HG02840 (cell line): ENCODE results near the gene ZHX3.

Experiments used
- ATAC-seq: cut with Tn5 transposase; IDR thresholded peaks from one replicate; pipeline ENCODE4 v1.9.1; 2021; ENCODE audit warnings: mild to moderate bottlenecking, moderate library complexity, moderate number of reproducible peaks; ENCODE audit not compliant: unreplicated experiment, low FRiP score

ZHX3 gene

DNA sequence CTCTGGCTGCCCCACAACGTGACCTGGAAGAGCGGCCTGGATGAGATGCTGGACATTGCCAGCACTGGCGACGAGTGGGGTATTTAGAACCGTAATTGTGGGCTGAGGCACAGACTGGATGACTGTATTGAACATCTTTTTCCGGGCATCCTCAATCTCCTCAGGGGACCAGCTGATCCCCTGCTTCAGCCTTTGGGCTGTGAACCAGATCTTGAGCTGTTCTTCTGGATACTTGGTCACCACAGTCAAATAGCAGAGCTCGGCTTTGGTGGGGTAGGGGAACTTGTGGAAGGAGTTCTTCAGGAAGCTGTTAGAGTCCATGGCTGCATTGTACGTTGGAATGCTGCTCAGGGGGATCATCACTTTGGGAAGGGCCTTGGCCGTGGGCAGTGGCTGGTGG, 113.9 kb downstream of the ZHX3 start:
- no peak for ATAC-seq

DNA sequence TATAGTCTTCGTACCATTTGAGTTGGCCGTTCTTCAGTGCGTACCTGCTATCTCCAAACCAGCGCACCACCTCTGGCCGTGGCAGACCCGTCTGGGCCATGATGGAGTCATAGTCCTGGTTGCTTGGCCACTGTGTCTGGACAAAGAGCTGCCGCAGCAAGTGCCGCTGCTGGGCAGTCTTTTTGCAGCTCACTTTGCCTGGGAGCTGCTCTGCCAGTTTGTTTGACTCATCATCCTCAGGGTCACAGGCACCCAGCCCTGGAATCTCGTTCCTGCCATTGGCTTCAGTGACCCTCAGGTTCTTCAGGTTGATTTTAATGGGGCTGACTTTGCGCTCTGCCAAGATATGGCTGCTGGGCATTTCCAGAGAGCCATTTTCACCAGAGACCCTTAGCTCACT, 115.1 kb downstream of the ZHX3 start:
- ATAC-seq = no peak

DNA sequence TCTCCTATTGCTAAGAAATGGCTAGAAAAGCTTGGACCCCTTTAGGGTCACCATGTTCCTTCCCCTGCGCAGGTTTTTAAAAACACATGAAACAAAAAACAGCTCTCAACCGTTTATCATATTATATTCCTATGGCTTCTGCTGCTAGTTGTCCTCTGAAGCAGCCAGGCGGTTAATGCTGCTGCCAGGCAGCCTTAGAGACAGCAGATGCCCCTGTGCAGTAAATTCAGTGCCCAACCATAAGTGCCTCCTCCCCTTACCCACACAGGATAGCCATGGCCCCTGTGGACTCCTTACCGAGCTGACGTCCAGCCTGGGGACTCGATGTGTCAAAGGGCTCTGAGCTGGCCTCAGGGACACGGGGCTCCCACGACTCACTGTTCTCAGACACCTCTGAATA, 115.8 kb downstream of the ZHX3 start:
- ATAC-seq = no peak

DNA sequence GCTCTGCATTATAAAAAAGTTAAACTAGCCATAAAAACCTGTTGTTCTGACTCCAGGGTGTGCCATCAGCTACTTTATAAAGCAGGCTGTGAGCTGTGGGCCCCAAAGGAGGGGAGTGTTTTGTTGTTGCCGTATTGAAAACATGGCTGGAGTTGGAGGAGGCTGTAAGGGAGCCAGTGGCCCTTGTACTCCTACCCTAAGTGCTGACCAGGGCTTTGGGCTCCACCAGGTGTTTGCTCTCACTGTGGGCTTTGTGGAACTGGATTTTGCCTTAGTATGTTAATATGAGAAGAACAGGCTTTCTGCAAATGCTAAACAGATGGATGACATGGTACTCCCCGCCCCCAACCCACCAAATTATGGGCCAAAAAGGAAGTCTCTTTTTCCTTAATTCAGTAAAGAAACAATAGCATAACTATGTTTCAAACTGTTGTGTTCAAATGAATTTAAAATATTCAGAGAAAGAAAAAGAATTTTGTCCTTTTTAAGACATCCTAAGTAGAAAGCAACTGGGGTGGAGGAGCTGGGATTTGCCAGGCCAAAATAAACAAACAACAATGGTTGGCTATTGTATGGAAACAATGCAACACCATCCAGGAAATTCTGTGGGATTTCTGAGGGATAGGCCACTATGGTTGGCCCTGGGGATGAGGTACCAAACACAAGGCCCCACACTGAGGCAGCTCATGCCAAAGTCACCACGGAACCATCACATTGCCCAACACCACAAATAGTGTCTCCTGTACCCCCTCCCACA, 116.9 kb downstream of the ZHX3 start:
- no peak for ATAC-seq

GRCh38 chr20:41198443-41198842, 119.1 kb downstream of the ZHX3 start:
- ATAC-seq = no peak

GRCh38 chr20:41196653-41197225, 120.8 kb downstream of the ZHX3 start:
- ATAC-seq = no peak

DNA sequence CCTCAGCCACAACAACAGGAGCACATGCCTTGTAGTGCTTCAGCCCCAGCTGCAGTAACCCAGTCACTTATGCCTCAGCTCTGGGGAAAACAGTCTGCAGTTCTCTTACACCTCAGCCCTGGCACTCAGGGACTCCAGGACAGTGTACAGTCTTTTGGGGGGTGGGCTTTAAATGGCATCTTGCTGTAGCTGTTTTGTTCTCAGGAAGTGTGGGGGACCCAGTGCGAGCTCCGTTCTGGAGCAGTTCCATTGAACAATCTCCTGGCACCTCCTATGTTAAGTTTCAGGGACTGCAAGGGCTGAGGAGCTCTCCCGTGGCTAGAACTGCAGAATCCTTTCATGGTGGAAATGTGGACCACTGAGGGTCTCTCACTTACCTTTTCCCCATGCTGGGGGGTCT, 125.0 kb downstream of the ZHX3 start:
- no peak for ATAC-seq

GRCh38 chr20:41191562-41192500, 125.7 kb downstream of the ZHX3 start:
- ATAC-seq = no peak

DNA sequence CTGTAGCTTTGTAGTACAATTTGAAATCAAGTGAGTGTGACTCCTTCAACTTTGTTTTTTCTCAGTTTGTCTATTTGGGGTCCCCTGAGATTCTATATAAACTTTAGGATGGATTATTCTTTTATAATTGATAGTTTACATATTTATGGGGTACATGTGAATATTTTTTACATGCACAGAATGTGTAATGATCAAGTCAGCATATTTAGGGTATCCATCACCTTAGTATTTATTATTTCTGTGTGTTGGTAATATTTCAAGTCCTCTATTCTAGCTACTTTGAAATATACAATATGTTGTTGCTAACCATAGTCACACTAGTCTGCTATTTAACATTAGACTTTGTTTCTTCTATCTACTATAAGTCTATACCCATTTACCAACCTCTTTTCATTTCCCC, 129.9 kb downstream of the ZHX3 start:
- no peak for ATAC-seq

DNA sequence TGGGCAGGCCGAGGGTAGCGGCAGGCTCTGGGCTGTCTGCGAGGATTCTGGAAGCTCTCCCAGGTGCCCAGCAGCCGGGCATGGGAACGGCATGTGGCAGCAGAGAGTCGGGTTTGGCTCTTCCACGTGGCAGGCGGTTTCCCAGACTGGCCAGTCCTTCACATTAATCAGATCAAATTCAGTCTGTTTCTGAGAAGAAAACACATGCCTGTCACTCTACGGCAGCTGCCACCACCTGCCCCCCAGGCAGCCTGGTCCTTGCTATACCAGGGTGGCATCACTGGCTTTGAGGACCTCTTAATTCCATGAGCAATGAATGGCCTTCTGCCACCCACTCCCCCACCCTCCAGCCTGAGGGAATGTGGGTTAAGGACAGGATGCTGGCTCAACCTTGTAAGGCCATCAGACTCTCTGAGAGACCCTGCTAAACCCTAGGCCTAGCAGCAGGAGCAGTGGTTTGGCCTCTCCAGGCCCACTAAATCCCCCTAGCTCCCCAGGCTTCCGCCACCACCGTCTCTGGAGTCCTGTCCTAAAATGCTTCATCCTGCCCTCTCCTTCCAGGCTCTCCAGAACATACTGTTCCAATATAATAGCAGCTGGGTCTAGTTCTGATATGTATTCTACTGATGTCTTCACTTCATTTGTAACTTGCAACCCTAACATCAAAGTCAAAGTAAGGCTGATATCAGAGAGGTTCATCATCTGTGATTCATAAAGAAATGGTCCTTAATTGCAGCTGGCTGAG, 132.3 kb downstream of the ZHX3 start:
- ATAC-seq = no peak

GRCh38 chr20:41183831-41184230, 133.7 kb downstream of the ZHX3 start:
- ATAC-seq = no peak

DNA sequence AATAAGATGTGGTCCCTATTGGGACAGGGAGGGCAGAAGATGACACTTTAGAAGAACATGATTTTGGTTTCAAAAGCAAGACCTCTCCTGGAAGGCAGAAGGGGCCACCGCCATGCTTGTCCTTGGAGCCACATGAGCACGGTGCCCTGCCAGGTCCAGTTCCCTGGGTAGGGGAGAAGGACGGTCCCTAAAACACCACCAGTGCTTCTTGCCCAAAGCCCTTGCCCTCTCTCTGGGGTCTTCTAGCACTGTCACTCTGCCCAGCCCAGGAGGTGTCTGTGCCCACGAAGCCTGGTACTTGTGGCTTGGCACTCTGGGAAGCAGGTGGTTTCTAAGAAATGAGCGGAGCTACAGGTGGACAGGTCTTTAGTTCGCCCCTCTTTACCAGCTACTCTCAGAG, 134.1 kb downstream of the ZHX3 start:
- ATAC-seq = no peak

DNA sequence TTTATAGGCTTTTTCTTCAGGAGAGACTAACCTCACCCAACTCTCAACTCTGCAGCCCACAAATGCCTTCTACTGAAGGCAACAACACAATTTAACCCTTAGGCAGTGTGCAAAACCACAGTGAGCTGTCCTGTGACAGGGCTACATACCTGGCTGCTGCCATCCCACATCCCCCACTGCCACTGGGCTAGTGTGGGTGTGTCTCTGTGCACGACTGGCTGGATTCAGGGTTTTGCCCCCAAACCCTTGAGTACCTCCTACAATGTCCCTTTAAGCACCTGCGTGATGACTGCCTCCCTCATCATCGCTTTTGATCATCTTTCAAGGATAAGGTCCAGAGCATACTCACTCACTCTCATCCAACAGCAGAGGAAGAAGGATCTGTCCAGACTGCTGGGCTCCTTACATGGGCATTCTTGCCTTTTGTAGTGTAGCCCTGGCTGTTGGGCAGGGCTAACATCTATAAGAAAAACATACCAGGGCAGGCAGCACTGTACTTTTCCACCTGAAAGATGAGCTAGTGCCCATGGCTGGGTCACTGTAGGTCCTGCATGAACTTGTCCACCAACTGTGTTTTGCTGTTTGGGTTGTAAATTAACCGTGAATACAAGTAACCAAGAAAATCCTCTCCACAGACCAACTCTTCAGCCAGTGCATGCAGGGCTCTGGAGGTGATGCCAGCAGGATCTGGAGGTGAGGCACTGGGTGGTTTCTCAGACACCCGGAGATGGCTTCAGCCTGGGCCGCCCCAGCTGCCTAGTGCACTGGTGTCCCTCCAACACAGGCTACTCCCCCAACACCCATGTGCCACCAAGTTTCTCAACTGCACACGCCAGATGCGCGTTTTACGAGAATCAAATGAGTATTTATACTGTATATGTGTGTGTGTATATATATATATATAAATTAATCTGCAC, 135.0 kb downstream of the ZHX3 start:
- ATAC-seq = no peak

DNA sequence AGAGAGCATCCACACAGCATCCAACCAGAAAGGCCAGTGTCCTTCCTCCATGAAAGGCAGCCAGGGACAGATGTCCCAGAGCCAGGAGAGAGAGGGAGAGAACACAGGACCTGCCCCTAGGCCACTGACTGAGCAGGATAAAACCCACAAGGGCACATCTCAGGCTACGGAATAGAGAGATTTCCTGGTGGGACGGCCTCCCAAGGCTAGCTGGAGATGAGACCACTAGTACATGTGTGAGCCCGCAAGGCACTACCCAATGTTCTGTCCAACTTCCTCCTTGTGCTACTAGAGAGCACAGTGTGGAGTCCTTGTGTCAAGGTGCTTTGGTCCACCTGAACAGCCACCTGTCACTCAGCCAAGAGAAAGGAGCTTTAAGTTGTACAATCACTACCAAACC, 136.0 kb downstream of the ZHX3 start:
- ATAC-seq = no peak

DNA sequence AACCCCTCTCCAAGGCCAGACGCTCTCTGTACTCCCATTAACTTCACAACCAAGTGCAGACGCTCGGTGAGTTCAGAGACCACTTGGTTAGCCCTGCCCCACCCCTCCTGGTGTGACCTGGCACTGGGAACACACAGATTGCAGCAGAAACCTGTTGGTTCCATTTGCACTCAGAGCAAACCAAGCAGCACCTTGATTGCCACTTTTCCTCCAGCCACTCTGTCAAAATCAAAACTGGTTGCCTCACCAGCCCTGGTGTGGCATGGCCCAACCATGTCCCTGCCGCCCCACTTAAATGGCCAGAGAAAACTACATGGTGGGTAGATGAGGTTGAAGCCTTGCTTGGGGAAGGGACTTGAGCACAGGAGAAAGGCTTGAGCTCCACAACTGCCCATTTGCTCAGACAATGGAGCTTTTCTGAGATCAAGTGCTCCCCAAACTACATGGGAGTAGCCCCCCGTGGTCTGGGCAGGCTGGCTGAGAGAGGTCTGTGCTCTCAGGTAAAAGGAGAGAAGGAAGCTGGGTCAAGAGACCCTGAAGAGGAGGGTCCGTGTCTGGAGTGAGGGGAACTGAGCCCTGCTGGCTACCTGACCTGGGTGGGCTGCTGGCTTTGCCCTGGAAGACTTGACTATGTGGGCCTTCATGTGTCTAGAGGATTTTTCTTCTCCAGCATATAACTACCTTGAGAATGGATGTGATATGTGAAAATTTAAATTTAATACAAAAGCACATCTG, 136.8 kb downstream of the ZHX3 start:
- ATAC-seq = no peak

- no peak for ATAC-seq
These were observed 137.6 kb downstream of the ZHX3 start for GRCh38 chr20:41179961-41180360.

- ATAC-seq = no peak
These were observed 138.6 kb downstream of the ZHX3 start for GRCh38 chr20:41178904-41179432.

GRCh38 chr20:41178495-41178894, 139.0 kb downstream of the ZHX3 start:
- no peak for ATAC-seq

DNA sequence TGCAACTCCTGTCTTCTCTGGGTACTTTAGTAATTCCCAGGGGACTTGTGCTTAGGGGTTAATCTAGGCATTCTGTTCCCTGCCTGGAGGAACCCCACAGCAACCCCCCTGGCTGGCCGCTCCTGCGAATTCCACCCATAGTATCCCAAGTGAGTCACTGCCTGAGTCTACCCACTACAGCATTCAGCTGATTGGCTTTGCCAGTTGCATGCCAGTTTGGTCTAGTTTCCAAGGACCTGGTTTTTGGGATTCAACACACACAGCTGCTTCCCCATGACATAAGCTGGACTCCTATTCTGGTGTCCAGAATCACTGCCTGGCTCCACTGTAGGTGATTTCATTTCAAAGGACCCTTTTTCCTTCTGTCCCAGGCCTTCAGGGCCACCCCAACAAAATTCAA, 139.9 kb downstream of the ZHX3 start:
- ATAC-seq = no peak
